Nephron (organoid): ENCODE results near the gene RELN.

ENCODE experiments used
- H3K27ac Mint-ChIP-seq, 3 experiments: 2 replicates each; pipeline ENCODE4 v1.8.0; 2020; ENCODE audit warnings: mixed read lengths in 3 of 3, mild to moderate bottlenecking in 2 of 3, moderate library complexity in 1 of 3
- H3K27me3 Mint-ChIP-seq: 2 replicates; pipeline ENCODE4 v1.8.0; 2021; ENCODE audit warnings: low read depth, mild to moderate bottlenecking, moderate library complexity, mixed read lengths
- H3K36me3 Mint-ChIP-seq: 2 replicates; pipeline ENCODE4 v1.8.0; 2020; ENCODE audit warnings: low read depth, mixed read lengths
- H3K4me1 Mint-ChIP-seq: 2 replicates; pipeline ENCODE4 v1.8.0; 2020; ENCODE audit warnings: mixed read lengths
- H3K4me3 Mint-ChIP-seq, 3 experiments: 2 replicates each; pipeline ENCODE4 v1.8.0; 2020; ENCODE audit warnings: mild to moderate bottlenecking in 3 of 3, mixed read lengths in 3 of 3, moderate library complexity in 2 of 3
- H3K9me3 Mint-ChIP-seq: 2 replicates; pipeline ENCODE4 v1.8.0; 2020; ENCODE audit warnings: mixed read lengths
- CTCF ChIP-seq, 3 experiments: fragments of 200-600 bp; sonication (generic); IDR thresholded peaks; one replicate each; pipeline ENCODE4 v1.5.0; 2021; ENCODE audit warnings: antibody characterized with exemption in 3 of 3; ENCODE audit not compliant: unreplicated experiment in 3 of 3

Gene RELN

GRCh38 chr7:103691291-103691690, 298.2 kb downstream of the RELN start:
- no peak overlapping the region for H3K4me3 Mint-ChIP-seq
- no peak for TF ChIP-seq CTCF (IDR thresholded peaks at IDR 0.05; ENCODE audit: unreplicated experiment in 3 of 3)
- no peaks in the 10 kb centered on the region for H3K27me3 Mint-ChIP-seq
- H3K36me3 Mint-ChIP-seq: no peaks in the 10 kb centered on the region
- H3K27ac Mint-ChIP-seq: no peak overlapping the region
- peaks cover 18% of the 10 kb centered on the region for H3K4me1 Mint-ChIP-seq
- no peaks in the 10 kb centered on the region for H3K9me3 Mint-ChIP-seq

- peaks cover 18% of the 10 kb centered on the region for H3K4me1 Mint-ChIP-seq
- H3K4me3 Mint-ChIP-seq: no peak overlapping the region
- no peak for TF ChIP-seq CTCF (IDR thresholded peaks at IDR 0.05; ENCODE audit: unreplicated experiment in 3 of 3)
- H3K9me3 Mint-ChIP-seq: no peaks in the 10 kb centered on the region
- peak overlapping the region; percentile 5 to 53 (median 16) for H3K27ac Mint-ChIP-seq
- H3K36me3 Mint-ChIP-seq: no peaks in the 10 kb centered on the region
- H3K27me3 Mint-ChIP-seq: no peaks in the 10 kb centered on the region
These were observed 299.1 kb downstream of the RELN start for GRCh38 chr7:103690242-103690974.

- TF ChIP-seq CTCF (IDR thresholded peaks at IDR 0.05; ENCODE audit: unreplicated experiment in 3 of 3): no peak
- no peaks in the 10 kb centered on the region for H3K9me3 Mint-ChIP-seq
- no peaks in the 10 kb centered on the region for H3K36me3 Mint-ChIP-seq
These were observed 300.2 kb downstream of the RELN start for GRCh38 chr7:103689255-103689654.

GRCh38 chr7:103687951-103688350, 301.5 kb downstream of the RELN start:
- Mint-ChIP-seq H3K4me3 (no peak overlapping the region), H3K4me1 (peaks cover 18% of the 10 kb centered on the region), H3K27ac (no peak overlapping the region), H3K27me3 (no peaks in the 10 kb centered on the region), H3K36me3 (no peaks in the 10 kb centered on the region), H3K9me3 (no peaks in the 10 kb centered on the region)
- no peak for TF ChIP-seq CTCF (IDR thresholded peaks at IDR 0.05; ENCODE audit: unreplicated experiment in 3 of 3)

More at GRCh38 chr7:103689255-103689654, 300.2 kb downstream of the RELN start:
- Mint-ChIP-seq H3K27ac (peak overlapping the region in 1 of 3 experiments; percentile 43), H3K4me1 (peaks cover 18% of the 10 kb centered on the region), H3K27me3 (no peaks in the 10 kb centered on the region), H3K4me3 (no peak overlapping the region)

- Mint-ChIP-seq H3K4me1 (peaks cover 18% of the 10 kb centered on the region), H3K9me3 (no peaks in the 10 kb centered on the region), H3K36me3 (no peaks in the 10 kb centered on the region), H3K27me3 (no peaks in the 10 kb centered on the region), H3K27ac (no peak overlapping the region), H3K4me3 (no peak overlapping the region)
- no peak for TF ChIP-seq CTCF (IDR thresholded peaks at IDR 0.05; ENCODE audit: unreplicated experiment in 3 of 3)
These were observed 302.2 kb downstream of the RELN start for GRCh38 chr7:103687272-103687671.

- Mint-ChIP-seq H3K27me3 (no peaks in the 10 kb centered on the region), H3K36me3 (no peaks in the 10 kb centered on the region), H3K4me3 (no peak overlapping the region), H3K27ac (no peak overlapping the region), H3K4me1 (peaks cover 18% of the 10 kb centered on the region), H3K9me3 (no peaks in the 10 kb centered on the region)
- TF ChIP-seq CTCF (IDR thresholded peaks at IDR 0.05; ENCODE audit: unreplicated experiment in 3 of 3): no peak
These were observed 302.7 kb downstream of the RELN start for GRCh38 chr7:103686763-103687162.
